AG10803 (cell line): ENCODE results near the gene THAP12.
A peak's percentile ranks its signal among the peaks of the same experiment; 100 is the strongest.

ENCODE experiments used
- DNase-seq: peaks from one replicate; pipeline ENCODE4 v3.0.0; 2010; ENCODE audit warnings: low read depth
- H3K4me3 ChIP-seq: 2 replicates; pipeline ENCODE4 v1.5.1; 2011; ENCODE audit warnings: mild to moderate bottlenecking, low read length, control low read depth
- CTCF ChIP-seq: conservative IDR thresholded peaks from 2 replicates; pipeline ENCODE4 v1.5.1; 2011; ENCODE audit warnings: mild to moderate bottlenecking, low read length, control low read depth, inconsistent platforms

Gene THAP12

GRCh38 chr11:76361776-76362175 is 19.2 kb downstream of the THAP12 start:
- DNase-seq: no peak
- no peak for TF ChIP-seq CTCF

GRCh38 chr11:76361374-76361773 is 19.6 kb downstream of the THAP12 start:
- no peak for TF ChIP-seq CTCF
- DNase-seq: peak; percentile 17
- no peak overlapping the region for H3K4me3 ChIP-seq

More at GRCh38 chr11:76361776-76362175, 19.2 kb downstream of the THAP12 start:
- no peak overlapping the region for H3K4me3 ChIP-seq

- TF ChIP-seq CTCF: no peak
- no peak for DNase-seq
Observed at GRCh38 chr11:76355172-76355571, 25.8 kb downstream of the THAP12 start.

GRCh38 chr11:76348348-76348747 is 32.6 kb downstream of the THAP12 start:
- H3K4me3 ChIP-seq: no peak overlapping the region
- TF ChIP-seq CTCF: no peak
- DNase-seq: no peak

More at GRCh38 chr11:76355172-76355571, 25.8 kb downstream of the THAP12 start:
- H3K4me3 ChIP-seq: no peak overlapping the region

- peak; percentile 64 for DNase-seq
- H3K4me3 ChIP-seq: no peak overlapping the region
- TF ChIP-seq CTCF: no peak
Observed at GRCh38 chr11:76347466-76347865, 33.5 kb downstream of the THAP12 start.

GRCh38 chr11:76339221-76339620 is 41.7 kb downstream of the THAP12 start:
- DNase-seq: peak; percentile 90
- no peak for TF ChIP-seq CTCF
- no peak overlapping the region for H3K4me3 ChIP-seq

GRCh38 chr11:76337923-76338322 is 43.0 kb downstream of the THAP12 start:
- no peak for DNase-seq
- no peak overlapping the region for H3K4me3 ChIP-seq
- TF ChIP-seq CTCF: no peak
